Measurements from ENCODE around the gene PRM2. TPM values are rescaled to one million over a fixed set of nuclear protein-coding genes. Genes with fewer than 3 reads are reported as not detected.

PRM2 gene
- total and polyA plus RNA-seq, 2 donors (not counting 3 experiments of a cell fraction or from before 2014, with no cell fraction given), result not detected

- no peak overlapping the region for H3K4me3 ChIP-seq (replicated peaks in 1 of 3; ENCODE audit: insufficient read depth in 1 of 3, low read depth in 1 of 3, low read length in 3 of 3)
- DNase-seq (ENCODE audit: low read depth, low spot score) (no peak), FAIRE-seq (no peak)
- H3K27me3 ChIP-seq (ENCODE audit: control insufficient read depth in 2 of 2, insufficient read depth in 2 of 2, low read length in 2 of 2), result no peaks in the 10 kb centered on the region
- no peaks in the 10 kb centered on the region for H3K36me3 ChIP-seq (ENCODE audit: control insufficient read depth in 2 of 2, extremely low read depth in 1 of 2, insufficient read depth in 2 of 2, low read length in 2 of 2)
- H2AFZ ChIP-seq (ENCODE audit: low read depth, low read length), result no peak overlapping the region
- H3K4me1 ChIP-seq (ENCODE audit: control insufficient read depth, extremely low read depth, insufficient read depth, low read length), result no peaks in the 10 kb centered on the region
- H3K9me1 ChIP-seq (replicated peaks; ENCODE audit: control insufficient read depth, extremely low read depth, insufficient read depth, low read length), result no peaks in the 10 kb centered on the region
- dilution Hi-C loops (cut with MboI; ENCODE audit: extremely low pct_ligation_motif_present, low sequenced_read_pairs) (no loop called here), intact Hi-C loops (cut with micrococcal nuclease) (no loop called here)
- TF ChIP-seq JUN (IDR thresholded peaks at IDR 0.05; ENCODE audit: borderline replicate concordance, insufficient read depth, insufficient read length, low read depth), result no peak
- TF ChIP-seq MYC (IDR thresholded peaks at IDR 0.05; ENCODE audit: low read depth, low read length), result no peak
- no peak for TF ChIP-seq POLR2A (IDR thresholded peaks at IDR 0.05; ENCODE audit: low read depth, low read length)
- TF ChIP-seq EZH2 (IDR thresholded peaks at IDR 0.05; ENCODE audit: borderline replicate concordance, low read depth, low read length, severe bottlenecking), result no peak
- no peak for TF ChIP-seq GATA2 (IDR thresholded peaks at IDR 0.05; ENCODE audit: insufficient read depth, insufficient read length, low read depth, low read length)
- no peak for TF ChIP-seq FOS (IDR thresholded peaks at IDR 0.05; ENCODE audit: borderline replicate concordance, insufficient read depth, low read length)
- no peak for TF ChIP-seq POLR2AphosphoS5 (IDR thresholded peaks at IDR 0.05; ENCODE audit: insufficient read depth, low read depth, low read length)
- no peak for TF ChIP-seq MAX (IDR thresholded peaks at IDR 0.05; ENCODE audit: insufficient read depth, insufficient read length)
- TF ChIP-seq CTCF (IDR thresholded peaks at IDR 0.05; ENCODE audit: extremely low read depth in 1 of 2, insufficient read depth in 1 of 2, low read depth in 1 of 2, low read length in 2 of 2), result no peak
- H3K27ac ChIP-seq (ENCODE audit: insufficient read depth, low read depth, low read length), result no peak overlapping the region
- no peak overlapping the region for H3K9ac ChIP-seq (replicated peaks; ENCODE audit: extremely low read depth, insufficient read depth, low read length)
- BruUV-seq (replicated peaks), result no TSS peak
- ChIA-PET POLR2A (interaction anchor here (1.2 kb wide), 1 partner anchor 46 kb away, joined by 3 read pairs; the partner anchor contains the start of gene SOCS1), CTCF (no interaction called here)
- H3K79me2 ChIP-seq (ENCODE audit: control insufficient read depth, insufficient read depth, low read length), result no peaks in the 10 kb centered on the region
- H3K9me3 ChIP-seq (replicated peaks; ENCODE audit: control insufficient read depth, insufficient read depth, low read length), result no peaks in the 10 kb centered on the region
- H4K20me1 ChIP-seq (replicated peaks; ENCODE audit: control insufficient read depth, extremely low read depth, insufficient read depth, low read length), result no peaks in the 10 kb centered on the region
- no peak overlapping the region for H3K4me2 ChIP-seq (ENCODE audit: insufficient read depth, low read length)
These were observed 25.6 kb upstream of the PRM2 start for GRCh38 chr16:11301645-11302501.

Data from endothelial cell of umbilical vein (primary cell).